Subcutaneous adipose tissue (tissue), 4 donors: ENCODE measurements around the gene GBF1. TPM values are rescaled to one million over a fixed set of nuclear protein-coding genes. Genes with fewer than 3 reads are reported as not detected.

ENCODE experiments used
- CTCF ChIP-seq: fragments of 450-650 bp; IDR thresholded peaks from one replicate; pipeline ENCODE4 v1.5.1; 2016; ENCODE audit warnings: low read depth, mild to moderate bottlenecking, control low read depth, antibody characterized with exemption, moderate library complexity
- total RNA-seq, 4 donors: library from RNA; depleted of rRNA; stranded (reverse); fragments of >200 nt; gene quantifications; one replicate each; pipeline ENCODE4 v1.1.0, GENCODE V29; 2016

The GBF1 gene
- total RNA-seq, 4 donors from 2014 or later: 21.6 to 34.3 (median 24.0) TPM

- TF ChIP-seq CTCF: no peak
Observed at GRCh38 chr10:102420714-102421506, 175.6 kb downstream of the GBF1 start, which contains the start of gene FBXL15. Gene FBXL15, plus strand, starts transcription at chr10:102420836. Its CDS starts 294 bp downstream, at chr10:102421130.

- TF ChIP-seq CTCF: no peak
Observed at GRCh38 chr10:102421507-102421756, 176.1 kb downstream of the GBF1 start.

GRCh38 chr10:102421757-102422512 lies 176.6 kb downstream of the GBF1 start:
- no peak for TF ChIP-seq CTCF

GRCh38 chr10:102422545-102423129 lies 177.3 kb downstream of the GBF1 start:
- no peak for TF ChIP-seq CTCF

- TF ChIP-seq CTCF: no peak
Observed at GRCh38 chr10:102423372-102423968, 178.1 kb downstream of the GBF1 start.

GRCh38 chr10:102424145-102424544 lies 178.8 kb downstream of the GBF1 start:
- no peak for TF ChIP-seq CTCF

- TF ChIP-seq CTCF: no peak
Observed at GRCh38 chr10:102424916-102425315, 179.6 kb downstream of the GBF1 start.
